T-helper 2 cell treated with Interferon-gamma antibody and Interleukin-4, amounts not matched to agents 100 ng/mL and 5 ng/mL, for 36 hours (primary cell): Measurements from ENCODE around the gene CD47. TPM values are rescaled to one million over a fixed set of nuclear protein-coding genes. Genes with fewer than 3 reads are reported as not detected.

Source experiments
- total RNA-seq: library from RNA; stranded (reverse); gene quantifications from 2 replicates; pipeline ENCODE4 v1.2.3, GENCODE V29; 2022

The CD47 gene
- total RNA-seq, 1 donor from 2014 or later, result 140 TPM

Other genes starting within 250 kb of the CD47 start
- gene IFT57, start 131.4 kb upstream of the CD47 start, total RNA-seq, result 16.7 and 22.0 TPM in 2 replicates
- 2.0 and 2.5 TPM in 2 replicates for gene HHLA2, start 205.5 kb upstream of the CD47 start, total RNA-seq